IPS-NIHi7 (cell line): ENCODE results near the gene HBB.
"Not testable (repeated sequence)": the region's sequence is repeated elsewhere in the genome, so short reads cannot be mapped to it uniquely, and the experiment has no call there.

Experiments
- DNase-seq: peaks from one replicate; pipeline ENCODE4 v3.0.0; 2012; ENCODE audit warnings: mixed read lengths; ENCODE audit errors: extremely low spot score

The HBB gene

GRCh38 chr11:5226732-5227310 is at the start of gene HBB:
Gene HBB (minus strand): TSS chr11:5227071. CDS start chr11:5227021, 50 bp downstream.
- DNase-seq: no peak

- DNase-seq: no peak
These were observed 48.7 kb upstream of the HBB start for GRCh38 chr11:5275369-5276110.

GRCh38 chr11:5274395-5274794 is 47.5 kb upstream of the HBB start:
- DNase-seq: no peak

- DNase-seq: no peak
These were observed 45.6 kb upstream of the HBB start for GRCh38 chr11:5272395-5273017.

- DNase-seq: no peak
These were observed 42.9 kb upstream of the HBB start, which contains the start of gene HBE1 for GRCh38 chr11:5269715-5270147. Gene HBE1 (minus strand): TSS chr11:5269945. CDS start chr11:5269890, 55 bp downstream.

- no peak for DNase-seq
These were observed 40.2 kb upstream of the HBB start for GRCh38 chr11:5267033-5267563.

GRCh38 chr11:5266609-5267008 is 39.7 kb upstream of the HBB start:
- DNase-seq: no peak

- no peak for DNase-seq
These were observed 39.0 kb upstream of the HBB start for GRCh38 chr11:5265832-5266231.

GRCh38 chr11:5258543-5259262 is 31.8 kb upstream of the HBB start:
- DNase-seq: peak; percentile 22

- DNase-seq: peak; percentile 41
These were observed 30.4 kb upstream of the HBB start for GRCh38 chr11:5257296-5257695.

- not testable (repeated sequence) for DNase-seq
These were observed 28.0 kb upstream of the HBB start, which contains the start of gene HBG2 for GRCh38 chr11:5254646-5255413. Gene HBG2 (minus strand): TSS chr11:5254781. CDS start chr11:5254728, 53 bp downstream.

GRCh38 chr11:5254023-5254422 is 27.2 kb upstream of the HBB start:
- not testable (repeated sequence) for DNase-seq

- not testable (repeated sequence) for DNase-seq
These were observed 26.6 kb upstream of the HBB start for GRCh38 chr11:5253440-5253839.

GRCh38 chr11:5252919-5253265 is 26.0 kb upstream of the HBB start:
- DNase-seq: no peak

GRCh38 chr11:5252192-5252918 is 25.5 kb upstream of the HBB start:
- DNase-seq: no peak

GRCh38 chr11:5251746-5252145 is 24.9 kb upstream of the HBB start:
- no peak for DNase-seq

GRCh38 chr11:5250543-5251204 is 23.8 kb upstream of the HBB start:
- DNase-seq: no peak

- not testable (repeated sequence) for DNase-seq
These were observed 23.0 kb upstream of the HBB start, which contains the start of gene HBG1 for GRCh38 chr11:5249807-5250396. Gene HBG1 (minus strand): TSS chr11:5249857. CDS start chr11:5249804, 53 bp downstream.

GRCh38 chr11:5248498-5248897 is 21.6 kb upstream of the HBB start:
- not testable (repeated sequence) for DNase-seq
